Measurements from ENCODE around the gene MCHR2.

GRCh38 chr6:99882128-99882702 is 111.8 kb downstream of the MCHR2 start:
- TF ChIP-seq CTCF (IDR thresholded peaks at IDR 0.05) (no peak), POLR2A (IDR thresholded peaks at IDR 0.05) (no peak), EP300 (IDR thresholded peaks at IDR 0.05) (no peak)
